Measurements from ENCODE around the gene CHRNA5.

Gene CHRNA5

DNA sequence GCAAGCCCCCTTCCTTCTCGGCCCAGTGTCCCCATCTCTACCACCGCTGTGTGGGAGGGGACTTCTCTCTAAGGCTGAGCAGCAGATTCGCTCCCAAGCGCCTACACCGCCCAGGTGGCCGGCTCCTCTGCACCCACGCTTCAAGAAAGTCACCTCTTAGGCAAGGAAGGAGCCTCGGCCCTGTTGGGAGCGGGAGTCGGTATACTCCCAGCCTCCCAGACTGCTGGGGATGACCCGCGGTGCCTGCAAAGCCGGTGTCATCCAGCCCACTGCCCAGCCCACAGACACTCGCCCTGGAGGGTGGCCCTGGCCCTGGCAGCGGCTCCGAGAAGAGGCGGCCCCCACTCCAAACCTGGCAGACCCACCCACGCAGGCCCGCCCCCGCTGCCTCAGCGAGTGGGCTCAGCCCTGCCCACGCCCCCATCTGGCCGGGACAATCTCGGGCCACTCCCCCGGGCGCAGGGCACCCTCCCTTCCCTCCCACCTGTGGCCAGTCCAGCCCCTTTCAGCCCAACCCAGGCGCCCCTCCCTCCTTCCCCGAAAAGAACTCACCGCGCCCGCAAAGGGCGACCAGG is 75.3 kb downstream of the CHRNA5 start:
- no peak for DNase-seq

DNA sequence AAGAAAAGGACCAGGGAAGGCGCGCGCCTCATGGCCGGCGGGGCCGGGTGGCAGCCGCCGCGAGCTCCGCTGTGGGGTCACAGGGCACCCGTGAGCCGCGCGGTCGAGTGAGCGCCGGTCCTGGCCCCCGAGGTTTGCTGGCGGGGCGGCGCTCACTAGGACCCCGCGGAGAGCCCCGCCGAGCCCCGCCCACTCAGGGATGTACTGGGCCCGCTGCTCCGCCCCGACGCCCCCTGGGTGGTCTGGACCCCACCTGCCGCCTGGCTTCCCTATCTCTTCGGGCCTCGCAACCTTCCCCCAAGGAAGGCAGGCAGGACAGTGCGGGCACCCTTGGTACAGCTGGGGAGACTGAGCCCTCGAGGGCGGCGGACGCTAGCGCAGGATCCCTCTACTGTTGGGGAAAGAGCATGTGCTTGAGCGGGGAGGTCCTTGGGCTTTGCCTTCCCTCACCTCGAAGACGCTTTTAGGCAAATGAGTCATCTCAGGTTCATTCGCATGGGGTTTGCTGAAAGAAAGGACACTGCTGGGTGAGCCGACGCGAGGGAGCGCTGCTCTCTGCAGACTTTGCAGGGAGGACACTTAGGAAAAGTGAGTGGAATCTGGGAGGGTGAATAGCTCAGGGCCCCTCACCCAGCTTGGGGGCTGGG is 75.9 kb downstream of the CHRNA5 start, which contains the start of gene CHRNB4:
TSS of gene CHRNB4 (minus strand) at position 109 of the 647 bp plus-strand sequence. CDS start at position 32, 77 bp downstream.
- DNase-seq, result no peak

DNA sequence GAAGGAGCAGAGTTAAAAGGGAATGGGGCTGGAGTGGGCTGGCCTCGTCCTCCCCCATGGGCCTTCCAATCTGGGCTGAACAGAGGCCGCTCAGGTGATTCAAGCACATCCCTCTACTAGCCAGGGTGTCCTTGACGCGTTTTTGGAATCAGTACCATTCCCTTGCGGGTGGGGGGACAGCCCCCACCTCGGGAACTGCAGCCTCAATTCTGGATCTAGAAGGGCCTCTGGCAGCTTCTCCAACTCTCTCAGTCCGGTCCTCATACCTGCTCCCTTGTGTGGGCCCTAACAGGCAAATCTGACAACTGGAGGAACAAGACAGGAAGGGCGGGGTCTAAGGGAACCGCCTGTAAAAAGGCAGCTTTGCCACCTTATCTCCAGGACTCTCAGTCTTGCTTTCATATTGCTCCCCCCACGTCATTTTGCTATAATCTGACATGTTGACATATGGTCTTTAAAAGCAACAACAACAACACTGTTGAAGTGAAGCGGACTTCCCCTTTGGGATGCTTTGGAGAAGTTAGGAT is 76.5 kb downstream of the CHRNA5 start:
- DNase-seq, result no peak

DNA sequence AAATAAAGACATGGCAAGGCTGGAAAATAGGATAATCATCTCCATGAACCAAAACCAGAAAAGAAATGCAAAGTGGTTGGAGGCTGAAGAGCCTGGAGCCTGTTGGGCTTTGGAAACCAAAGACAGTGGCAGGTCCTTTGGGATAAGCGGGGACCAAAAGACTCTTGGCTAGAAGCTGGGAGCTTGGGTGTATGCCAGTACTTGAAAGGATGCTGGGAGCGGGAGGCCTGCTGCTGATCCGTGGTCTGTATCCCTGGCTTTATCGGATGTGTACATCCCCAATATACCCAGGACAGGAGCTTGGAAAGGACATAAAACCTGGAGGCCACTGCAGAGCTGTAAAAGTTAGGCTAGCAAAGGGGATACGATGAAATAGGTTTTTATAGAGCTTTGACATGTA is 77.0 kb downstream of the CHRNA5 start:
- no peak for DNase-seq

All from T1000 (cell line).